ENCODE data around the gene PLEKHM2.

The PLEKHM2 gene

DNA sequence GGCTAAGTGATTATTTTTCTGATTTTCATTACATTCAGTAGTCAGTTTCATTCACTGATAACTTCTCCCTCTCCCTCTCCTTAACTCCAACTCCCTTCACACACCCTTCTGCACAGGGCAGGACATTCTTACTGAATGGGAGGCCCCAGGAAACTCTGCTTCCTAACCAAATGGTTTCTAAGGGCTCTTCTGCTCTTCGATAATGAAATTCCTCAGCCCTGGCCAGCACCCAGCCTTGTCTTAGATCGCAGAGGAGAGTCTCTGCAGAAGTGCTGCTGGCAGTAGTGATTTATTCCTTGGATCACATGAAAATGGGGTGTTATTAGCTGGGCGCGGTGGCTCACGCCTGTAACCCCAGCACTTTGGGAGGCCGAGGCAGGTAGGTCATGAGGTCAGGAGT lies 16.4 kb downstream of the PLEKHM2 start:
- no peak for DNase-seq

DNA sequence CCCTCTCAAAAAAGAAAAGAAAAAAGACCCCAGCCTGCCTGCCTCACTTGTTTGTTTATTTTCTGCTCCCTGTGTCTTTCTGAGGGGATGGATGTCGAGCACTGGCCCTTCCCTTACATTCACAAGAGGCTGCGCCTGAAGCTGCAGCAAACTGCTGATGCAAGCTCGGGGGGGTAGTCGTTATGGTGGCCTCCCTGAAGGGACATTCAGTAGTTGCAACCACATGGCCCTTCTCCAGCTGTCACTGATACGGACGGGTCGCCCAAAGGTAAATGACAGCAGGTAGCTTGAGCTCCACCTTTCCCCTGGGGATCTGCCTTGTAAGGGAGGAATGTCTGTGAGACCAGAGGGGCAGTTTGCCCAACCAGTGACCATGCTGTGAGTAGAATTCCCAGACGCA lies 17.7 kb downstream of the PLEKHM2 start:
- no peak for DNase-seq

DNA sequence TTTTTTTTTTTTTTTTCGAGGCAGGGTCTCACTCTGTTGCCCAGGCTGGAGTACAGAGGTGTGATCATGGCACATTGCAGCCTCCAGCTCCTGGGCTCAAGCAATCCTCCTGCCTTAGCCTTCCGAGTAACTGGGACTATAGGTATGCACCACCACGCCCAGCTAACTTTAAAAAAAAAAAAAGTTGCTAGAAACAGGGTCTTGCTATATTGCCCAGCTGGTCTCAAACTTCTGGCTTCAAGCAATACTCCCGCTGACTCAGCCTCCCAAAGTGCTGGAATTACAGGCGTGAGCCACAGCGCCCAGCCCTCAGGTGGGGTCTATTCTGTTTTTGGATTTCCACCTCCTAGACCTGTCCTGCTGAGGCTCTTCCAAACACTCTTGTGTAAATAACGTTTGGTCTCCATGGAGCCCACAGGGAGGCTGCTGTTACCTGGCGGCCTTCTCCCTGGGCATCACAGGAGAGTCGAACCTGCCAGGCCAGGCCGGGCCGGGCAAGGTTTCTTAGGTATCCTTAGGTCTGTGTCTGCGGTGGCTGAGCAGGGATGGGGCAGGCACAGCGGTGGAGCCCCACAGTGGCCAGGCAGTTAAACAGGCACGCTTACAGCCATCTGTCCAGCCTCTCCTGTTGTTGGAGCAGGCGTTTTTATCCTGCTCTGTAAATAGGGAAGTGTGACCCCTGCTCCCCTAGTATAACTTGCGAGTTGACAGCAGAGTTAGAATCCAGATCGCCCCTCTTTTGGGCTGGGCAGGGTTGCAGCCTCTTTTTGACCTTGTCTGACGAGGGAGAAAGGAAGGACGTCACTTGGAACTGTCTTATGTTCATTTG lies 18.8 kb downstream of the PLEKHM2 start:
- no peak for DNase-seq

DNA sequence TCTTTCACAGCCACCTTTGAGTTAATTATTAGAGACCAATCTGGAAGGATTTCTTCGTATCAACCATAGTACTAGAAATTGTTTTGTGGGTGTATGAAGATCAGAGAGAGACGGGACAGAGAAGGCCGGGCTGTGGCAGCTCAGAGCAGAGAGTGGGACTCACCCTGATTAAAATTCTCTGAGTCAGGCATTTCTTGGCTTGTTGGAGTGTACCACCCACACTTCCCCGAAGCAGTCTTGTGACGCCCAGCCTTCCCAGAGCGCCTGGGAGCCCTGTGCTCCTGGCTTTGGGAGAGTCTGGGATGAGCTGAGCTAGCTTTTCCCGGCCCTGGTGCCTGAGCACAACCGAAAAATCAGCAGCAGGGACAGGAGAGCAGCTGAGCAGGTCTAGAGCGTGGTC lies 19.4 kb downstream of the PLEKHM2 start:
- DNase-seq: no peak

DNA sequence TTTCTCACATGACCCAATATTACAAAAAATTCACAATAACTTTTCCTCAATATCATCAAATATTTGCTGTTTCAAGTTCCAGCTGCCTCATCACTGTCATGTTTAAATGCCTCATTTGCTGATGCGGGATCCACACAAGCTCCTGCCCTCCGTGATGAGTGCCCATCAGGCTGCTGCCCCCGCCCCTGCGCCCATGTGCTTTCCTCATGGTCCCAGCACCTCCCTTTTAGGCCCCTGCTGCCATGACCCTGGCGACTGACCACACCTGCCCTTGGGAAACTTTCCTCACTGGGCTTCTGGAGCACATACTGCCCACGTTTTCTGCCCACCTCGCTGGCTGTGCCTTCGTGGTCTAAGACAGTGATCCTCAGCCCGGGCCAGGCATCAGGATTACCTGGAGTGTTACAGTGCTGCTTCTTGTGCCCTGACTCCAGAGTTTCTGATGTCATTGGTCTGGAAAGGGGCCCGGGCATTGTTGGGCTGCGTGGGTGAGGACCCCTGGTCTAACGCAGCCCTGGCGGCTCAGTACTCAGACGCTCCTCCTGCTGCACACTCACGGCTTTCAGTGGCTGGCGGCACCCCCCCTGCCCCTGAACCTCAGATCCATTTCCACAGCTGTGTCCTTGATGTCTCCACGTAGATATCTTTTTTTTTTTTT lies 20.5 kb downstream of the PLEKHM2 start:
- no peak for DNase-seq

DNA sequence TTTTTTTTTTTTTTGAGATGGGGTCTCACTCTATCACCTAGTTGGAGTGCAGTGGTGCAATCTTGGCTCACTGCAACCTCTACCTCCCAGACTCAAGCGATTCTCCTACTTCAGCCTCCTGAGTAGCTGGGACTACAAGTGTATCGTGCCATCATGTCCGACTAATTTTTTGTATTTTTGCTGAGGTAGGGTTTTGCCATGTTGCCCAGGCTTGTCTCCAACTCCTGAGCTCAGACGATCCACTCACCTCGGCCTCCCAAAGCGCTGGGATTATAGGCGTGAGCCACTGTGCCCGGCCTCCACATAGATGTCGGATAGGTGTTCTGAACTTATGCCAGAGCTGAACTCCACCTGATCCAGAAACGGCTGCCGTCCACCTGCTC lies 21.1 kb downstream of the PLEKHM2 start:
- DNase-seq: no peak

DNA sequence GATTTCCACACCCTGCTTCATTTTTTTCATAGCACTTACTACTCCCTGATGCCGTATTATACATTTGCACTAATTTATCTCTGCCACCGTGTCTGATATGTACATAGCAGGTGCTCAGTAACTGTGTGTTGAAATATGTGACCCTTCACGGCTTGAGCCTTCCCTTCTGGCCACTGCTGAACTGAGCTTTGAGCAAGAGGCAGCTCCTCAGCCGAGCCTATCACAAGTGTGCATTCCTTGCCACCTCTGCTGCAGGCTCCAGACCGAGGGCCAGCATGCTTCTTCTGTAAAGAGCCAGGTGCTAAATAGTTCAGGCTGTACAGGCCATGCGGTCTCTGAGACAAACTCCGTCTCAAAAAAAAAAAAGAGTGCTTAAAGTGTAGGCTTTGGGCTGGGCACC lies 22.6 kb downstream of the PLEKHM2 start:
- DNase-seq: no peak

DNA sequence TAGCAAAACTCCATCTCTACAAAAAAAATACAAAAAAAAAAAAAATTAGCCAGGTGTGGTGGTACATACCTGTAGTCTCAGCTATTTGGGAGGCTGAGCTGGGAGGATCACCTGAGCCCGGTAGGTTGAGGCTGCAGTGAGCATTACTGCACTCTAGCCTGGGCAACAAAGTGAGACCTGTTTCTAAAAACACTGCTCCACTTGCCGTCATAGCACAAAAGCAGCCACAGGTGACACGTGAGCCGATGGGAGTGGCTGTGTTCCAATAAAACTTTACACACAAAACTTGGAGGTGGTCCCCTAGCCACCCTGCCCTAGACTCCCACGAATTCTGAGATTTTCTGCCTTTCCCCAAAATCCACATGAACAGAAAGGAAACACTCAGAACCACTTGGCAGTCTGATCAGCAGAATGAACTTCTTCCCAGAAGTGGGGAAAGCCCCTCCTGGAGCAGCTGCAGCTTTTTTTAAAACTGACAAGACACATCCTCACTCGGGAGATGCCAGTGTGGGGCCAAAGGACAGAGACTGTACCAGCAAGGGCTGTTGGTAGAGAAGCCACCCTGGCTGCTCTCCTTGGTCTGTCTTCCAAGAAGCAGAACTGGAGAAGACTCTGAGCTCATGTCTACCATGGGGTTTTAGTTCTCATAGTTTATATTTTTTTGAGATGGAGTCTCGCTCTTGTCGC lies 23.3 kb downstream of the PLEKHM2 start:
- DNase-seq: no peak

DNA sequence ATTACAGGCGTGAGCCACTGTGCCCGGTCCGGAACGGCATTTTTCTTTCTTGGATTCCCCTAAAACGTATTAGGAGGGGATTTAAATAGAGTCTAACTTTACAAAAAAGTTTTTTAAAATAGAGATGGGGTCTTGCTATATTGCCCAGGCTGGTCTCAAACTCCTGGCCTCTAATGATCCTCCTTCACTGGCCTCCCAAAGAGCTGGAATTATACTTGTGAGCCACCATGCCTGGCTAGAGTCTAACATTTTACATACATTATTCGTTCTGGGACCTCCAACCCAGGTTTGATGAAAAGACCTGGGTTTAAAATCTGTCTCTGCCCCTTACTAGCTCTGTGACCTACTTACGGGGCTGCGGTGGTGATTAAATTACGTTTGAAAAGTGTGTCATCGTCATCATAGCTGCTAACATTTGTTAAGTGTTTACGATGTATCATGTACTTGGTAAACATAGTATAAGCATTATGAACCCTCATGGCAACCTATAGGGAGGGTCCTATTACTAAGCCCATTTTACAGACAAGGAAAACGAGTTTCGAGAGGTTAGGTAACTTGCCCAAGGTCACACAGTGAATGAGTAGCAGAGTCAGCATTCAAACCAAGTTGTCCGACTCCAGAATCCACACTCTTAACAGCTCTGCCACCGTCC lies 24.5 kb downstream of the PLEKHM2 start:
- DNase-seq: no peak

DNA sequence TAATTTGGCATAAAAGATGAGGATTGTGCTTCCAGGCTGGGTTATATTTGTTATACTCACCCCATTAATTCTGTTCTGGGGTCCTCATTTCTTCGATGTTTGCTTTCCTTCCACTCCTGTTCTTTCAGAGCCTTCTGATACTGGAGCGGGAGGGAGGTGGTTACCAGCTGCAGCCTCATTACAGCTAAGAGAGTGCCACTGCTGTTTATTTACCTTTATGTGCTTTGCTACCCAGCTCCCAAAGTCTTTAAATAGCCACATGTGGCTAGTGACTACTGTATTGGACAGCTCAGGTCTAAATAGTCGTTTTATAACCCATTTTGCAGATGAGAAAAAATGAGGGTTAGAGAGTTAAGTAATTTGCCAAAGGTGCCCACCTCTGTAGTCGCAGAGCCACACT lies 25.1 kb downstream of the PLEKHM2 start:
- DNase-seq: no peak

DNA sequence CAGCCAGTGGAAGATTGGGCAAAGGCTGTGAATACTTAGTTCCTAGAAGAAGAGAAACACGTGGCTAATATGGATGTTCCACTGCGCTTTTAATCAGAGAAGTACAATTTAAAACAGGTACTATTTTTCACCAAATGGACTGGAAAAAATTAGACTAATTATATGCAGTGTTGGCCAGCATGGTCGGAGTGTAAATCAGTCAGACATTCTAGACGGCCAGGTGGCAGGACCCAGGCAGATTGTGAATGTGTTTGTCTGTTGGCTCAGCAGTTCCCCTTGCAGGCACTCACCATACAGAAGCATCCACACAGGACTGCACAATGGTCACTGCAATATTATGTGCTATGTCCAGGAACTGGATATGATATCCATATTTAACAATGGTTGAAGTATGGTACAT lies 28.0 kb downstream of the PLEKHM2 start:
- DNase-seq: no peak

DNA sequence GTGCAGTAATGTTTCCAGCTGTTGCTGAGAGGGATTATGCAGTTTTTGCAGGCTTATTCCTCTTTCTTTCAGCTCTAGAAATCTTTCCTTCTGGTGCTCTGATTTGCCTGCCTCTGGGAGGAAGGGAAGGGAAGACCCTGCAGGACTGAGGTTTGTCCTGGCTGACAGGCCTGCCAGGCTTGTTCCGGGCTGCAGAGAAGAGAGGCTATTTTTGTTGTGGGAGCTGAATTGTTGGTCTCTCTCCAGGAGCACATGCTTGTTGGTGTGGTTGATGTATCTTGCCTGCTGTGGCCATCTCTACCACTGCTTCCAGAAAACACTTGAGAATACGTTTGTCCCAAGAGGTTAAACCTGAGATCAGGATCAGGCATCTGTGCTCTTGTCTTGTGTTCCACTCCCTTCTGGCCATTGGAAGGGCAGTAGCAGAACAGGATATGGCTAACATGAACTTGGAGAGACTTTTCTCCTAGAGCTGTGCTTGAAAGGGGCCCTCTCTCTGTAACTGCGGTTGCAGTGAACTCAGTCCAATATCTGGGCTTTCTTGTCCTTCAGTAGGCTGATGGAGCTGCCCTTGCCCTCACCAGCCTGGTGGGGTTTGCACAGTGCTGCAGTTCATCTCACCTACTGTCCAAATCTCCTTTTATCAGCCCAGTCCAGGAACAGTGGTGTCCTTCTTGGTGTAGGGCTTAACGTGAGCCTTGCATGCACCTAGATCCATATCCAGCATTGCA lies 30.5 kb downstream of the PLEKHM2 start:
- no peak for DNase-seq

DNA sequence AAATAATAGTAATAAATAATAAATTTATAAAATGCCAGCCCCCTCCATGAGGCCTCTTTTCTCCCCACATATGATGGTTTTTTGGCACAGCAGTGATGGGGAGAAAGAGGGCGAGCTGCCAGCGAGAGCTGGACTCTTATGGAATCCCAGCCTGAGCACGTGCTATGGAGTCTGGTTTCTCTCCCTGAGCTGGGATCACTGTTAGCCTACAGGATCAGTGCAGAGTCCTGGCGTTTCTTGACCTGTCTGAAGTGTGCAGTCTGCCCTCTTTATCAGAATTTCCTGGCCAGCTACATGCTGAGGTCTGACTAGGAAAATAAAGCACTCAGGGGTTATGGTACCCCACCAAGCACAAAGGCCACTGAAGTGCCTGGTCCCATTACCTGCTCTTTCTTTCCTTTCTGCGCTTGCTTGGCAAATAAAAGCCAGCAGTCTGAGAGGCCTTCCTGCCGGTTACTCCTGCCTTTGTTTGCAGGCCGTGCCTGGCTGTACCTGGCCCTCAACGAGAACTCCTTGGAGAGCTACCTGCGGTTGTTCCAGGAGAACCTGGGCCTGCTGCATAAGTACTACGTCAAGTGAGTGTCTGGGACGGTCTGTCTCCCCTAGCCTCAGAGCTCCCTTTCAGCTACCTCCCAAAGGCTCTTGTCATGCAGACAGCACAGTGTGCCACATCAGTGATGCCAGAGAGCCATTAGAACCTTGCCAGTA lies 33.5 kb downstream of the PLEKHM2 start:
- DNase-seq: no peak

DNA sequence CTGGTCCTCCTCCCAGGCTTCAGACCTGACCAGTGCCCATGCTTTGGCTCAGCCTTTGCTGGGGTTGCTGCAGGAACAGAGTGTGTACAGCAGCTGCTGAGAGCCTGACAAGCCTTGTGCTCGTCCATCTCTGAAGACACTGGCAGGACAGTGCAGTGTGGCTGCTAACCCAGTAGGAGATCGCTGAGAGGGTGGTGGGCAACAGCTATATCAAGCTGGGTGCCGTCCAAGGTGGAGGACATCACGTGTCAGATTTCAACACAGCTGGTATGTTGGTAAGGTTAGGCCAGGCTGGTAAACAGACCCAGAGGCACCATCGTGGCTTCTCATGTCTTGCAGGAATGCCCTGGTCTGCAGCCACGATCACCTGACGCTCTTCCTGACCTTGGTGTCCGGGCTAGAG lies 34.1 kb downstream of the PLEKHM2 start:
- DNase-seq: no peak

DNA sequence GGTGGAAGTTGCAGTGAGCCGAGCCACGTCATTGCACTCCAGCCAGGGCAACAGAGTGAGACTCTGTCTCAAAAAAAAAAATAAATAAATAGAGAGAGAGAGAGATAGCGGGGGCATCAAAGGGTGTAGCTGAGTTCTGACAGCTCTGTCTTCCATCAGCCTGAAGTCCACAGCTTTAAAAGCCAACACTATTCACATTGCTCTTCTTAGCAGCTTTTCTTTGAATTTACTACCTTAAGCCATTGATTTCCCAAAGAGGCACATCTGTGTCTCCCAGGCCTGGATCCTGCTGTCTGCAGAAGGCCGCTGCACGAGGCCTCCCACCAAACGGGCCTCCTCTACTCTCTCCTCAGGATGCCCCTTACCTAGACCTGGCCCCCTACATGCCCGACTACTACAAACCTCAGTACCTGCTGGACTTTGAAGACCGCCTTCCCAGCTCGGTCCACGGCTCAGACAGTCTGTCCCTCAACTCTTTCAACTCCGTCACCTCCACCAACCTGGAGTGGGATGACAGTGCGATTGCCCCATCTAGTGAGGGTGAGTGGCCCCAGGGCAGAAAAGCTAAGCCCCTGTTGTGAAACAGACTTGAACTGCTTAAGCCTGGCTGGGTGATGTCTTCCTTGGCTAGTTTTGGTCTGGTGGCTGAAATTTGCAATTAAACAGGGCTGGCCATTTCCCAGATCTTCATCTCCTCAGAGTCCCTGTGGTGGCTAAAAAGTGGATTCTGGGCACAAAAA lies 35.4 kb downstream of the PLEKHM2 start:
- no peak for DNase-seq

DNA sequence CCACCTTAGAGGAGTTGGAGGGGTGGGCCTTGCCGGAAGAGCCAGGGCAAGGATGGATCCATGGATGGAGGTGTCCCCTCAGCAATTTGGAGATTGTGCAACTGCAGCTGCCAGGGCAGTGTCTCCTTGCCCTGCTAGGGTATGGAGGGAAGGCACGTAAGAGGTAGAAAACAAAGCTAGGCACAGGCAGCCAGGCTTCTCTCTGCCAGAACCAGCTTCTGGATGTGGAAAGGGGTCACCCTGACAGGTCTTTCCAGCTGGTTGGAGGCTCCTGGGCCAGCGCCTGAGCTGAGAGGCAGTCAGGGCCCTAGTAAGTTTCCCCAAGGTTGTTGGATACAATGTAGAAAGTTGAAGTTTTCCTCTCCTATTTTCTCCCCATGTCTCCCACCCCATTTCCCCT lies 36.7 kb downstream of the PLEKHM2 start:
- no peak for DNase-seq

DNA sequence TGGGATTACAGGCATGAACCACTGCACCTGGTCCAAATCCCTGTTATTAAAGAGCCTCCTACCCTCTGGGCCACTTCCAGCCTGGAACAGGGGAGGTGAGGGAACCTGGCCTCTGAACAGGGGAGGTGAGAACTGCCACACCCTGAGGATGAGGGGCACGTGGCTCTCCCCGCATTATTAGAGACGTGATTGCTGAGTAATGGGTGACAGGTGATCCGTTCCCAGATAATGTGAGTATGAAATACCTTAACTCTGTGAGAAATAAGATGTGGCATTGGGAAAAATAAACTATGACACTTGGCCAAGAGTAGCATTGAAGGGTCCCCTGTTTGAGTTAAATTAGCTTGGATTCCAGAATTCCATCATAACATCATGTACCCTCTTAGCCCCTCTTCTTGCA lies 38.3 kb downstream of the PLEKHM2 start:
- DNase-seq: no peak

DNA sequence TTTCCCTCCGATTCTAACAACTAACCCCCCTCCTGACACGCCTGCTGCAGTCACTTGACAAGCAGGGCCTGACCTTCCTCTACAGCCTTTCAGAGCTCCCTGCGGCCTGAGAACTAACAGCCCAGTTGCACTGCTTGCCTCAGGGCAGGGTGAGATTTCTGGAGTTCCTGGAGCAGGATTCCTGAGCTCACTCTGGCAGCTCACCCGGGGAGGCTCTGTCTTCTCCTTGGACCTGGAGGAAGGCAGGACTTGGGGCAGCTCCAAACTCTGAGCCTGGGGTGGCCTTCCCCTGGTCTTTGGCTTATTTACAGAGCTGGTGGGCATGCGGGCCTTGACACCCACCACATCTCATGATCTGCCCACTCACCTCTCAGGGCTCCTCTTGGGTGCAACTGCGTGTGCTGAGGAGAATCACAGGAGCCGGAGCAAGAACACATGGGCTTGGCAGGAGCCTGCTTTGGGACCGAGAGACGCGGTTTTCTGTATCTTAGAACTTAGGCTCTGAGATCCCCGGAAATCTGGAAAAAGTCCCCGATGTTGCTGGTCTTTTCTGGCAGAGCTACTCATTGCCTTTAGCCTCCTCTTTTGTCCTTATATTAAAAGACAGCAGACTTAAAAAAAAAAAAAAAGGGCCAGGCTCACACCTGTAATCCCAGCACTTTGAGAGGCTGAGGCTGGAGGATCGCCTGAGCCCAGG lies 38.9 kb downstream of the PLEKHM2 start:
- no peak for DNase-seq

DNA sequence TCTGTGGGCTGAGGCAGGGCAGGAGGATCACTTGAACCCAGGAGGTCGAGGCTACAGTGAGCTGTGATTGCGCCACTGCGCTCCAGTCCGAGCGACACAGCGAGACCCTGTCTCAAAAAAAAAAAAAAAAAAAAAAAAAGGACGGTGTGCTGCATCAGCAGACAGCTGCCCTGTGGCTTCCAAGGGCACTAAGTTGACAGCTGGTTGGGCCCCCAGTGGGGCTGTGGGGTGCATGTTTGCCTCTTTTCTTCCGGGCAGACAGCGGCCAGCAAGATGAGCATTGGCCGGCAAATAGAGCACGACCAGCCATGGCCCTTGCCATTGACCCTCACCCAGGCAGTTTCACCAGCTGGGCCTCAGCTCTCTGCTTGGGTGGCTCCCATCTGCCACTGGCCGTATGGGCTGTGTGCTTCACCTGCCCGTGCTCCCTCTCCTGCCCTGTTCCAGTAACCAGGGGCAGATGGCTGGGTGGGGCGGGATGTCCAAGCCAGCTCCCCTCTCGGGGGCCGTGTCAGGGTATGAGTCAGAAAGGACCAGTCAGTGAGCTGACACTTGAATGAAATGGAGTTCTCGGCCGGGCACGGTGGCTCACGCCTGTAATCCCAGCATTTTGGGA lies 39.6 kb downstream of the PLEKHM2 start:
- DNase-seq: no peak
